Progenitor cell of endocrine pancreas (in vitro differentiated cells): Measurements from ENCODE around the gene SHROOM1. TPM values are rescaled to one million over a fixed set of nuclear protein-coding genes. Genes with fewer than 3 reads are reported as not detected.
A peak's percentile ranks its signal among the peaks of the same experiment; 100 is the strongest.

Experiments
- DNase-seq: peaks from one replicate; pipeline ENCODE4 v3.0.0; 2021; ENCODE audit warnings: low spot score; ENCODE audit not compliant: unreplicated experiment
- H3K27ac Mint-ChIP-seq: 2 replicates; pipeline ENCODE4 v1.8.0; 2021; ENCODE audit warnings: mild to moderate bottlenecking, moderate library complexity, mixed read lengths
- H3K27me3 Mint-ChIP-seq: 2 replicates; pipeline ENCODE4 v1.8.0; 2021; ENCODE audit warnings: mixed read lengths
- H3K36me3 Mint-ChIP-seq: 2 replicates; pipeline ENCODE4 v1.8.0; 2022; ENCODE audit warnings: mixed read lengths; ENCODE audit not compliant: insufficient read depth
- H3K4me1 Mint-ChIP-seq: 2 replicates; pipeline ENCODE4 v1.8.0; 2021; ENCODE audit warnings: low read depth, mixed read lengths
- H3K4me3 Mint-ChIP-seq: 2 replicates; pipeline ENCODE4 v1.8.0; 2021; ENCODE audit warnings: low read depth, mild to moderate bottlenecking, moderate library complexity, mixed read lengths
- H3K9me3 Mint-ChIP-seq: 2 replicates; pipeline ENCODE4 v1.8.0; 2021; ENCODE audit warnings: low read depth, mixed read lengths
- CTCF ChIP-seq: fragments of 200-600 bp; sonication (generic); IDR thresholded peaks from one replicate; pipeline ENCODE4 v1.5.0; 2021; ENCODE audit warnings: antibody characterized with exemption, mild to moderate bottlenecking; ENCODE audit not compliant: unreplicated experiment
- total RNA-seq: library from RNA; stranded (reverse); gene quantifications from 2 replicates; pipeline ENCODE4 v1.2.1, GENCODE V29; 2021

SHROOM1 gene
- total RNA-seq, 1 donor from 2014 or later, result 10.0 TPM

DNA sequence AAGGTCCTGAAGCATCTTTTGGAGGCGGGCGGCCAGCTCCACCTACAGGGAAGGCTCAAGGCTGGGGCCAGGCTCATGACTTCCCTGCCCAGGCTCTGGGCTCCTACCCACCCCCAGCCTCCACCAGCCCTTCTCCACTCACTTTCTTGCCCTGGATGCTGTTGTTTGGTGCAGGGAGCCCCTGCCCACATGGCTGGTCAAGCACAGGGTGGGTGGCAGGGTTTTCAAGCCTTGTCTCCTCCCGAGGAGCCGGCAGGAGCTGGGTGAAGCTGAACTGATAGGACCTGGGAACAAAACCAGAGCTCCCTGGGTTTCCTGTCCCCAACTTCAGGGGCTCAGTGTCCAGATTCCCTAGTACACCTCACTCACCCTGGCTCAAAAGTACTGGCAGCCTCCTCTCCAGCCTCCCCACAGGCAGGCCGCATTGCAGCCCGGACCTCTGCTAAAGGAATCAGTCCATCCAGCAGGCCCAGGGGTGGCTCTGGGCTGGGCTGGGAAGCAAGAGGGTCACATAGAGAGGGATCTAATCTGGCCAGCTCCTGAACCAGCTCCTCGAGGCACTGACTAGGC, 6.9 kb downstream of the SHROOM1 start:
- peaks cover 40% of the 10 kb centered on the region for H3K27me3 Mint-ChIP-seq

DNA sequence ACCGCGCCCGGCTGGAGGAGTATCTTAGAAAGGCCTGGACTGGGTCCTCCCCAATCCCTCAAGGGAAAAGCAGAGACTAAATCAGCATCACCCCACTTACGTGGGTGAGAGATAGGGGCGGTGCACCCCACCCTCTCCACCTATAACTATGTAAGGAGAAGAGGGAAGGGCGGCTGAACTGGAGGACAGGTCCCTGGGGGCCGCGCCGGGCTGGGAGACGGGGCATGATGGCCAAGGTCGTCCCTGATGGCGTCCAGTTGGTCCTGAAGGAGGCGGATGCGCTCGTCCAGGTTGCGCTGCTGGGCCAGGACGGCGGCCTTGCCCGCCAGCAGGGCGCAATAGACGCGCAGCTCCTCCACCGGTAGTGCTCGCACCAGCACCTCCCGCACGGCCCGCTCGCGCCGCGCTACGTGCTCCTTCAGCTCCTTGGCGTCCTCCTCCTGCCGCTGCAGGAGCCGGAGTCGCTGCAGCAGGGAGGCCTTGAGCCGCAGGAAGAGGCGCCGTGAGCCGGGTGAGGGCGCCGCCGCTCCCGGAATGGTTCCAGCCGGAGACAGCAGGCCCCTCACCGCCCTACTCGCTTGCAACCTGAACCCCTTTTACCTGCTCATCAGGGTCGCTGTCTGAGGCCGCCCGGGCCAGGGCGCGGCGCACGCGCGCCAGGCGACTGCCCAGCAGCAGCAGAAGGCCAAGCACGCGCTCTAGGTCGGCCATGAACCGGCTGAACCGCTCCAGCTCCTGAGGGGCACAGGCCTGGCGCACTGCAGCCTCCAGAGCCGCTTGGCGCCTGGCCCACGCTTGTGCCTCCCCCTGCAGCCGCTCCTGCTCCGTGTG, 7.6 kb downstream of the SHROOM1 start:
- H3K4me1 Mint-ChIP-seq, result peaks cover 2% of the 10 kb centered on the region
- no peaks in the 10 kb centered on the region for H3K9me3 Mint-ChIP-seq
- H3K36me3 Mint-ChIP-seq, result no peaks in the 10 kb centered on the region
- H3K27ac Mint-ChIP-seq, result no peak overlapping the region
- peak overlapping the region; percentile 52 for H3K4me3 Mint-ChIP-seq
- DNase-seq, result peak; percentile 59
- H3K27me3 Mint-ChIP-seq, result peaks cover 39% of the 10 kb centered on the region
- TF ChIP-seq CTCF, result peak; percentile 26

More for the DNA sequence above, 6.9 kb downstream of the SHROOM1 start:
- Mint-ChIP-seq H3K4me3 (no peak overlapping the region), H3K4me1 (peaks cover 2% of the 10 kb centered on the region), H3K27ac (no peak overlapping the region), H3K9me3 (no peaks in the 10 kb centered on the region), H3K36me3 (no peaks in the 10 kb centered on the region)
- no peak for TF ChIP-seq CTCF
- no peak for DNase-seq

- H3K4me3 Mint-ChIP-seq, result no peak overlapping the region
- H3K36me3 Mint-ChIP-seq, result no peaks in the 10 kb centered on the region
- no peak for TF ChIP-seq CTCF
- H3K27me3 Mint-ChIP-seq, result peaks cover 35% of the 10 kb centered on the region
- peaks cover 2% of the 10 kb centered on the region for H3K4me1 Mint-ChIP-seq
- DNase-seq, result no peak
- H3K27ac Mint-ChIP-seq, result no peak overlapping the region
- H3K9me3 Mint-ChIP-seq, result no peaks in the 10 kb centered on the region
Observed at GRCh38 chr5:132821791-132822190, 8.7 kb downstream of the SHROOM1 start.

DNA sequence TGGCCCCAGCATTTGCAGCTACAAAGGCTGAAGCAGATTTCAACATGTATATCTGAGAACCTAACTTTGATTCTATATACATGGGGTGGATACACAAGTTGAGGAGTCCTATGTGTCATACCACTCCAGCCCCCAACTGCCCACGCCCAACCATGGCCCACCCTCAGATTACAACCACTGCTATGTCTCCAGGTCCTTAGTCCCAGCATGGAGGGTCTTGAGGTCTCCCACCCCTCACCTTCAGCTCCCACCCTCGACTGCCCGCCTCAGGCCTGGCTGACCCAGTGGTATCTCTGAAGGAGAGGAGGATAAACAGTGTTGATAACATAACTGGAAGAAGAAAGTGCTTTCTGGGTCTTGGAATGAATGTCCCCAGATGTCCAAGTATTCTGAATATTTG, 9.1 kb downstream of the SHROOM1 start:
- peaks cover 2% of the 10 kb centered on the region for H3K4me1 Mint-ChIP-seq
- no peak for DNase-seq
- no peak for TF ChIP-seq CTCF
- no peak overlapping the region for H3K27ac Mint-ChIP-seq
- peaks cover 33% of the 10 kb centered on the region for H3K27me3 Mint-ChIP-seq
- no peaks in the 10 kb centered on the region for H3K36me3 Mint-ChIP-seq
- no peak overlapping the region for H3K4me3 Mint-ChIP-seq
- H3K9me3 Mint-ChIP-seq, result no peaks in the 10 kb centered on the region

- TF ChIP-seq CTCF, result peak; percentile 93
- H3K9me3 Mint-ChIP-seq, result no peaks in the 10 kb centered on the region
- peaks cover 36% of the 10 kb centered on the region for H3K27me3 Mint-ChIP-seq
- H3K4me1 Mint-ChIP-seq, result peaks cover 2% of the 10 kb centered on the region
- H3K4me3 Mint-ChIP-seq, result no peak overlapping the region
- no peak overlapping the region for H3K27ac Mint-ChIP-seq
- DNase-seq, result peak; percentile 88
- no peaks in the 10 kb centered on the region for H3K36me3 Mint-ChIP-seq
Observed at GRCh38 chr5:132820162-132820754, 10.2 kb downstream of the SHROOM1 start.
